ENCODE measurements around the gene TKFC.

Gene TKFC

DNA sequence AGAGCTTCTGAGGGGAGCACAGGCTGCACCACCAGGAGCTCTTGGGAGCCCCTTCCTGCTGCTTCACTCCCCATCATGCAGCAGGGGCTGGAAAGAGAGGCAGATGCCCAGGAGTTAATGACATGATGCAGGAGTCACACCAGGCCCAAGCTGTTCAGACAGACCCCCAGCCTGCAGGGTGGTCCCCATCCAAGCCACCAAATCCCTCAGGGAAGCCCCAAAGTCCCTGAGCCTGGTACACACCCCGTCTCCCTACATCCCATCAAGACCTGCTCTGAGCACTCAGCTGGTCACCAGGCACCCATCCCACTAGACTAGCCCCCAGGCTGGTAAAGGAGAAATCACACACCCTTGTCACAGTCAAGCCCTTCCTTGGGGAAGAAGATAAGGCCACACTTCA lies 17.3 kb downstream of the TKFC start:
- TF ChIP-seq, protein P1, sequence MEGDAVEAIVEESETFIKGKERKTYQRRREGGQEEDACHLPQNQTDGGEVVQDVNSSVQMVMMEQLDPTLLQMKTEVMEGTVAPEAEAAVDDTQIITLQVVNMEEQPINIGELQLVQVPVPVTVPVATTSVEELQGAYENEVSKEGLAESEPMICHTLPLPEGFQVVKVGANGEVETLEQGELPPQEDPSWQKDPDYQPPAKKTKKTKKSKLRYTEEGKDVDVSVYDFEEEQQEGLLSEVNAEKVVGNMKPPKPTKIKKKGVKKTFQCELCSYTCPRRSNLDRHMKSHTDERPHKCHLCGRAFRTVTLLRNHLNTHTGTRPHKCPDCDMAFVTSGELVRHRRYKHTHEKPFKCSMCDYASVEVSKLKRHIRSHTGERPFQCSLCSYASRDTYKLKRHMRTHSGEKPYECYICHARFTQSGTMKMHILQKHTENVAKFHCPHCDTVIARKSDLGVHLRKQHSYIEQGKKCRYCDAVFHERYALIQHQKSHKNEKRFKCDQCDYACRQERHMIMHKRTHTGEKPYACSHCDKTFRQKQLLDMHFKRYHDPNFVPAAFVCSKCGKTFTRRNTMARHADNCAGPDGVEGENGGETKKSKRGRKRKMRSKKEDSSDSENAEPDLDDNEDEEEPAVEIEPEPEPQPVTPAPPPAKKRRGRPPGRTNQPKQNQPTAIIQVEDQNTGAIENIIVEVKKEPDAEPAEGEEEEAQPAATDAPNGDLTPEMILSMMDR (IDR thresholded peaks at IDR 0.05; ENCODE audit: control insufficient read depth, extremely low read depth, insufficient read depth) = no peak
- DNase-seq (ENCODE audit: low read depth) = no peak
- no peak overlapping the region for H3K4me3 ChIP-seq (ENCODE audit: low read depth, low read length)

DNA sequence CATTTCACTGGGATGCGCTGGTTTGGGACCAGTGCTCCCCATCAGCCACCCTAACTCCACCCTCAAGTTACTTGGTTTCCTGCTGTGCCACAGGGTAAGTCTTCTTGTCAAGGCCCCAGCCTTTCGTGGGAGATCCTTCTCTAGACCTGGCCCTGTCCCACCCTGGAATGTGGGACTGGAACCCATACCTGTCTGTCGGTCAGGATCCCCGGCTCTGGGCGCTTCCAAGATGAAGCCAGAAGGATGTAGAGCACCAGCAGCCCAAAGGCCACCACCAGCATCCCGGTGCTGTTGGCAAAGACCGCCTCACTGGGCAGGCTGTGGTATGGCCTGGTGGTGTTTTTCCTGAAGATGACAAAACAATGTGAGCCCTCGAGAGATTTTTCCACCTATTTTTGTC lies 17.8 kb downstream of the TKFC start:
- no peak overlapping the region for H3K4me3 ChIP-seq (ENCODE audit: low read depth, low read length)
- TF ChIP-seq, protein P1 (IDR thresholded peaks at IDR 0.05; ENCODE audit: control insufficient read depth, extremely low read depth, insufficient read depth) = no peak
- no peak for DNase-seq (ENCODE audit: low read depth)

DNA sequence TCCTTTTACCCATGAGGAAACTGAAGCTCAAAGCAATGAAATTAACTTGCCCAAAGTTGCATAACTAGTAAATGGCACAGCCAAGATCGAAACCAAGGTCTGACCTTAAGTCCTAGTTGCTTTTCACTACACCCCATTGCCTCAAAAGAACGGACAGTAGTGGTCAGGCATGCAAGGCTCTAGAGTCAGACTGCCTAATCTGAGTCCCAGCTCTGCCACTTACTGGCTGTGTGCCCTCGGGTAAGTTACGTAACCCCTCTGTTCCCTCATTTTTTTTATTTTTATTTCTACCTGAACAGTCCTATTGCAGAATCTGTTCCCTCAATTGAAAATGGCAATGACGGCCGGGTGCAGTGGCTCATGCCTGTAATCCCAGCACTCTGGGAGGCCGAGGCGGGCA lies 19.0 kb downstream of the TKFC start:
- DNase-seq (ENCODE audit: low read depth) = no peak
- H3K4me3 ChIP-seq (ENCODE audit: low read depth, low read length) = no peak overlapping the region
- TF ChIP-seq, protein P1 (IDR thresholded peaks at IDR 0.05; ENCODE audit: control insufficient read depth, extremely low read depth, insufficient read depth) = no peak

GRCh38 chr11:61353131-61354067 lies 20.4 kb downstream of the TKFC start:
- H3K4me3 ChIP-seq (ENCODE audit: low read depth, low read length) = no peak overlapping the region
- DNase-seq (ENCODE audit: low read depth) = no peak
- TF ChIP-seq, protein P1 (IDR thresholded peaks at IDR 0.05; ENCODE audit: control insufficient read depth, extremely low read depth, insufficient read depth) = no peak

- no peak overlapping the region for H3K4me3 ChIP-seq (ENCODE audit: low read depth, low read length)
- no peak for DNase-seq (ENCODE audit: low read depth)
- TF ChIP-seq, protein P1 (IDR thresholded peaks at IDR 0.05; ENCODE audit: control insufficient read depth, extremely low read depth, insufficient read depth) = no peak
Observed at GRCh38 chr11:61354208-61354607, 21.2 kb downstream of the TKFC start.

DNA sequence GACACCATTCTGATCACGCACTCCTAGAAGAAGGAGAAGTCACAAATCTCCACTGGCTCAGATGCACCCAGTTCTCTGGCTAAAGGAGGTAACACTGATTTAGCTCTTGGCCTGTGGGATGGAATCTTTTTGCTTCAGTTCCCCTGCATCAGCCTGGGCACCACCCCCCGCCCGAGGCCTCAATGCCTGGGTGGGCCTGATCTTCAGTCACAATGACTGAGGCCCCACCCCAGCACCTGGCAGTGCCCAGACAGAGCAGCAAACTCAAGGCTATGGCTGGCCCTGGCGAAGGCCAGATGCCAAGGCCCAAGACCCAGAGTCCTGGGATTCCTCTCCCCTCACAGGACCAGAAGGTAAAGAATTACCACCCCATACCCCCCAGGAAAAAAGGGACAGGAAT lies 23.7 kb downstream of the TKFC start:
- TF ChIP-seq, protein P1 (IDR thresholded peaks at IDR 0.05; ENCODE audit: control insufficient read depth, extremely low read depth, insufficient read depth) = no peak
- no peak overlapping the region for H3K4me3 ChIP-seq (ENCODE audit: low read depth, low read length)
- DNase-seq (ENCODE audit: low read depth) = no peak

Measured in LNCaP clone FGC (cell line).